GM18526 (cell line): Measurements from ENCODE around the gene TENT4A.

ENCODE experiments used
- POLR2A ChIP-seq: IDR thresholded peaks from 3 replicates; pipeline ENCODE4 v1.6.1; 2011; ENCODE audit not compliant: insufficient read length; ENCODE audit errors: extremely low read depth

TENT4A gene

GRCh38 chr5:6692906-6693305 lies 20.3 kb upstream of the TENT4A start:
- no peak for TF ChIP-seq POLR2A

DNA sequence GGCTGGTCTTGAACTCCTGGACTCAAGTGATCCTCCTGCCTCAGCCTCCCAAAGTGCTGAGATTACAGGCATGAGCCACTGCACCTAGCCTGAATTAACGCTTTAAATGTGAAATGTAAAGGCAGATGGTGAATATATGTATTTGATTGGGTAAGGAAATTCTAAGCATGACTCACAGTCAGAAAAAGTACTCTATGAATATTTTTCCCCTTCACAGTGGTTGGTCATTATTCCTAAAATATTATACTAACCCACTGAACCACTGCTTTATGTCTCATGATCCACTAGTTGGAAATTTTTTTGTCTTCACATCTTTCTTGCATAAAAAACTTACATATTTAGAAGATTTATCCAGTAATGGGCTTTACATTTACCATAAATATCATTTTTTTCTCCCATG lies 14.5 kb upstream of the TENT4A start:
- no peak for TF ChIP-seq POLR2A

GRCh38 chr5:6699357-6699756 lies 13.9 kb upstream of the TENT4A start:
- TF ChIP-seq POLR2A, result no peak

GRCh38 chr5:6700074-6700684 lies 13.1 kb upstream of the TENT4A start:
- TF ChIP-seq POLR2A, result no peak

DNA sequence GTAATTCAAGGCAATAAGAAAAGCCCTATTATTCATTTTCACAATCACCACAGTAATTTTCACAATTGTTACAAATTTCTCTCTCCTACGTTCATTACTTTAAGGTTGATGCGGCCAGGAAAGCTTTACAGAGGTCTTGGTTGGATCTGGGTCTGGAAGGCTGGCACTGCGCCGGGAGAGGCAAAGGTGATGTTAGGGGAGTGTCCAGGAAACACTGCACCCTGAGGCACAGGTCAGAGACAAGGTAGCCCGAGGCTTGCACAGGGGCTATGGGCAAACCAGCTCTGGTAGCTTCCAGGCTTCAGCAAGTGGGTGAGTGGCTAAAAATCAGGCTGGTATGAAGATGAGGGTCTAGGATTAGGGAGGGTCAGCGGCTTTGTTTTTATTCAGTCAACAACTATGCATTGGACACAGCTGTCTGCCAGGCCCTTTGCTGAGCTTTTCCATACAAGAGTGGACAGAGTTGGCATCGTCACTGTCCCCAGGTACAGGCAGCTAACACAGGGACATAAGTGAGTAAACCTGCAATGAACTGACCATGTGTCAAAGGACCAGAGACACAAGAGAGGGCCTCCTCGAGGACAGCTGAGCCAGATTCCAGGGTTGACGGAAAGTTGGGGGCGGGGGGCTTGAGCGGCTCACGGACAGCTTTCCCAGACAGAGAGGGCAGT lies 12.4 kb upstream of the TENT4A start:
- no peak for TF ChIP-seq POLR2A

GRCh38 chr5:6701491-6701890 lies 11.7 kb upstream of the TENT4A start:
- TF ChIP-seq POLR2A, result no peak

DNA sequence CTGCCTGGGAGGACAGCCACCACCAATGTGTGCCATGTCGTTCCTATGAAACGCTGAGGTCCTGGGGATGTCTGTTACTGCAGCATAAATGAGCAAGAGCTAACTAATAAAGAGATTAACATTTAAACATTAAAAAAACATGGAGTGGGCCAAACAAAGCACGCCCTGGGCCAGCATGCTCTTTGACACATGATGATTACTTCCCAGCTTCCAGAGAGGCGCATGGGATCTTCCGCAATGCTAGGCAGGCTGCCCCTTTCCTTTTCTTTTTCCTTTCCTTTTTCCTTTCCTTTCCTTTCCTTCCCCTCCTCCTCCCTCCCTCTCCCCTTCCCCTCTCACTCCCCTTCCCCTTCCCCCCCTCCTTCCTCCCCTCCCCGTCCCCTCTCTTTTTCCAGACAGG lies 10.6 kb upstream of the TENT4A start:
- no peak for TF ChIP-seq POLR2A

GRCh38 chr5:6703806-6704205 lies 9.4 kb upstream of the TENT4A start:
- no peak for TF ChIP-seq POLR2A

GRCh38 chr5:6704361-6704851 lies 8.8 kb upstream of the TENT4A start:
- TF ChIP-seq POLR2A, result no peak

DNA sequence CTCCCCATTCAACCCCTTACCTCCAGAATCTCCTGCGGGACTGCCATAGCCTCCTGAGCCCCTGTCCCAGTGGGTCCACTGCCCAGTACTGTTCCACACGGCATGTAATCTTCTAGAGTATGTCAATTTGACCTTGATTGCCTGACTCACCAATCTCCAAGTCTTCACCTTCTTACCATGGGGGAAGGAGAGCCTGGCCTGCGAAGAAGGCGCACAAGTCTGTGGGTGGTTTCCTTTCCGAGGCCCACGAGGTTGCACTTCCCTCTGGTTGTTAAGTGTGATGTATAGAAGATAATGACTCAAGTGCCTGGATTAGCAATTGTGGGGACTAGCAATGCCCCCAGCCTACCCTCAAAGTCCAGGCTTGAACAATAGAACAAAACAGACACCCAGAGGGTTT lies 8.1 kb upstream of the TENT4A start:
- TF ChIP-seq POLR2A, result no peak

DNA sequence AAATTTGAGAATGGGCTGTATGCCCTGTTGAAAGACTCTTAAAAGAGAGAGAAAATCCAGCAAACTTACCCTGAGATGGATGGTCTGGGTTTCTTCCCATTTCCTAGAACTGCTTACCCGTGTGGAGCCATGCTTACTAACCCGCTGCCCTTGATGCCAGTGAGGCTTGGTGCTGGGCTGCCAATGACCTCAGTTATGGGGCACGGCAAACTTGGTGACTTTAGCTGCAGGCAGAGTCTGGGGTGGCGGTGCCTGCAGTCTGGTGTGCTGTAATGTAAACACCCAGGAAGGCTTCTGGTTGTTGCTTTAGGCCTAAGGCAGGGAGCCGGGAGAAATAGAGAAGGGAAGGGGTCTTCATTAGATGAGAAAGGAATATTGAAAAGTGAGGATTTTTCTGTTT lies 7.3 kb upstream of the TENT4A start:
- TF ChIP-seq POLR2A, result no peak

- no peak for TF ChIP-seq POLR2A
These were observed 5.4 kb upstream of the TENT4A start for GRCh38 chr5:6707852-6708251.

GRCh38 chr5:6708814-6709213 lies 4.4 kb upstream of the TENT4A start:
- no peak for TF ChIP-seq POLR2A

GRCh38 chr5:6710070-6710469 lies 3.2 kb upstream of the TENT4A start:
- TF ChIP-seq POLR2A, result no peak

DNA sequence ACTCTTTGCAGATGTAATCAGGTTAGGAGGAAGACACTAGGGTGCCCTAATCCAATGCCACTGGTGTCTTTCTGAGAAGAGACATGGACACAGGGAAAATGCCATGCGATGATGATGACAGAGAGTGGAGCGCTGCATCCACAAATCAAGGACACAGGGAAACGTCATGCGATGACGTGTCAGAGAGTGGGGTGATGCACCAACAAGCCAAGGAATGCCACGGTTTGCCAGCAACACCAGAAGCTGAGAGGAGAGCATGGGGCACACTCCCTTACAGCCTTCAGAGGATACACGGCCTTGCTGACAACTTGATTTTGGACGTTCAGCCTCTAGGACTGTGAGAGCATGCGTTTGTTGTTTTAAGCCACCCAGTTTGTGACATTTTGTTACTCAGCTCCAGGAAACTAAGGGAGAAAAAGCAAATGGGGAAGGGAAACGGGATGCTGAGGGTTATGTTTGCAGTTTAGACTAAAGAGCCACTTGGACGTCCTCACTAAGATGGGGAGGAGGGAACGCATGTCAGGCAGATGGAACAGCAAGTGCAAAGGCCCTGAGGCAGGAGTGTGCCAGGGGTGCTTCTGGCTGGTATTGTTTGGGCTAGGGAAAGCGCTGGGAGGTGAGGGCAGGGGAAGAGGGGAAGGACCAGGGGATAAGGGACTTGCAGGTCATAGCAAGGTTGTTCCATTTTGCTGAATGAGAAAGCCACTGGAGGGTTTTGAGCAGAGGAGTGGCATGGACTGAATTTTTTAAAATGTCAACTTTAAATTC lies 2.5 kb upstream of the TENT4A start:
- no peak for TF ChIP-seq POLR2A

GRCh38 chr5:6711409-6712141 lies 1.7 kb upstream of the TENT4A start:
- no peak for TF ChIP-seq POLR2A

DNA sequence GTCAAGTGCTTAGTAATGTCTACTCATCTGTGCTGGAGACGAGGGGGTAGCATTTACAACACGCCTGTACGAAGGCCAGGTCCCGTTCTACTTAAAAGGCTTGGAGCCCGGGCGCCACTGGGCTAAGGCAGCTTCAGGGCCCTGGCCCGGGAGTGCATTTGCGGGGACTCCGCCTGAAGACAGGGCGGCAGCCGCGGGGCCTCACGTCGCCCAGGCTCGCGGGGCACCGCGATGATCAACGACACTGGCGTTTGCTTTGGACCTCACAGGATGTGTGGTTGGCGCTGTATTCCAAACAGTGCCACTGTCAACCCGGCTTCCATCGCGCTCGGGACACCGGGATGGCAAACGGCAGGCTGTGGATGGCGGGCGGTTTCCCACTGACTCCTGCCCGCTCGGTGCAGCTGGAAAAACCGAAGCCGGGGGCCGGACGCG lies 1.1 kb upstream of the TENT4A start:
- TF ChIP-seq POLR2A, result no peak
